Ishikawa (cell line): Measurements from ENCODE around the gene DSTYK.

ENCODE experiments used
- CEBPB ChIP-seq: IDR thresholded peaks from 2 replicates; pipeline ENCODE4 v1.6.1; 2012
- CREB1 ChIP-seq: IDR thresholded peaks from 2 replicates; pipeline ENCODE4 v1.6.1; 2012; ENCODE audit warnings: low read depth
- EGR1 ChIP-seq: IDR thresholded peaks from 2 replicates; pipeline ENCODE4 v1.6.1; 2012
- EP300 ChIP-seq: IDR thresholded peaks from 2 replicates; pipeline ENCODE4 v1.6.1; 2012; ENCODE audit warnings: borderline replicate concordance
- FOXM1 ChIP-seq: IDR thresholded peaks from 2 replicates; pipeline ENCODE4 v1.6.1; 2012; ENCODE audit warnings: low read depth, borderline replicate concordance
- NFIC ChIP-seq: IDR thresholded peaks from 2 replicates; pipeline ENCODE4 v1.6.1; 2012
- RAD21 ChIP-seq: IDR thresholded peaks from 2 replicates; pipeline ENCODE4 v1.6.1; 2012; ENCODE audit warnings: low read depth
- TAF1 ChIP-seq: IDR thresholded peaks from 2 replicates; pipeline ENCODE4 v1.6.1; 2012; ENCODE audit warnings: low read depth, mild to moderate bottlenecking
- TCF12 ChIP-seq: IDR thresholded peaks from 2 replicates; pipeline ENCODE4 v1.6.1; 2012; ENCODE audit warnings: low read depth
- TEAD4 ChIP-seq: IDR thresholded peaks from 2 replicates; pipeline ENCODE4 v1.6.1; 2012
- USF1 ChIP-seq: IDR thresholded peaks from 2 replicates; pipeline ENCODE4 v1.6.1; 2012
- YY1 ChIP-seq: IDR thresholded peaks from 2 replicates; pipeline ENCODE4 v1.6.1; 2012; ENCODE audit warnings: low read depth
- ZBTB7A ChIP-seq: IDR thresholded peaks from 2 replicates; pipeline ENCODE4 v1.6.1; 2012; ENCODE audit warnings: low read depth
- TF ChIP-seq, protein P1 (sequence below): IDR thresholded peaks from 2 replicates; pipeline ENCODE4 v1.6.1; 2012
- TF ChIP-seq, protein P2 (sequence below): IDR thresholded peaks from 2 replicates; pipeline ENCODE4 v1.6.1; 2012; ENCODE audit warnings: low read depth, mild to moderate bottlenecking

Gene DSTYK

GRCh38 chr1:205128050-205128449 is 83.5 kb downstream of the DSTYK start:
- TF ChIP-seq NFIC (no peak), CEBPB (no peak), ZBTB7A (no peak), TEAD4 (no peak), CREB1 (no peak), USF1 (no peak), FOXM1 (no peak), EGR1 (no peak), YY1 (no peak), EP300 (no peak), TAF1 (no peak), RAD21 (no peak), TCF12 (no peak)
- TF ChIP-seq, protein P1, sequence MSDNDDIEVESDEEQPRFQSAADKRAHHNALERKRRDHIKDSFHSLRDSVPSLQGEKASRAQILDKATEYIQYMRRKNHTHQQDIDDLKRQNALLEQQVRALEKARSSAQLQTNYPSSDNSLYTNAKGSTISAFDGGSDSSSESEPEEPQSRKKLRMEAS = no peak
- TF ChIP-seq, protein P2, sequence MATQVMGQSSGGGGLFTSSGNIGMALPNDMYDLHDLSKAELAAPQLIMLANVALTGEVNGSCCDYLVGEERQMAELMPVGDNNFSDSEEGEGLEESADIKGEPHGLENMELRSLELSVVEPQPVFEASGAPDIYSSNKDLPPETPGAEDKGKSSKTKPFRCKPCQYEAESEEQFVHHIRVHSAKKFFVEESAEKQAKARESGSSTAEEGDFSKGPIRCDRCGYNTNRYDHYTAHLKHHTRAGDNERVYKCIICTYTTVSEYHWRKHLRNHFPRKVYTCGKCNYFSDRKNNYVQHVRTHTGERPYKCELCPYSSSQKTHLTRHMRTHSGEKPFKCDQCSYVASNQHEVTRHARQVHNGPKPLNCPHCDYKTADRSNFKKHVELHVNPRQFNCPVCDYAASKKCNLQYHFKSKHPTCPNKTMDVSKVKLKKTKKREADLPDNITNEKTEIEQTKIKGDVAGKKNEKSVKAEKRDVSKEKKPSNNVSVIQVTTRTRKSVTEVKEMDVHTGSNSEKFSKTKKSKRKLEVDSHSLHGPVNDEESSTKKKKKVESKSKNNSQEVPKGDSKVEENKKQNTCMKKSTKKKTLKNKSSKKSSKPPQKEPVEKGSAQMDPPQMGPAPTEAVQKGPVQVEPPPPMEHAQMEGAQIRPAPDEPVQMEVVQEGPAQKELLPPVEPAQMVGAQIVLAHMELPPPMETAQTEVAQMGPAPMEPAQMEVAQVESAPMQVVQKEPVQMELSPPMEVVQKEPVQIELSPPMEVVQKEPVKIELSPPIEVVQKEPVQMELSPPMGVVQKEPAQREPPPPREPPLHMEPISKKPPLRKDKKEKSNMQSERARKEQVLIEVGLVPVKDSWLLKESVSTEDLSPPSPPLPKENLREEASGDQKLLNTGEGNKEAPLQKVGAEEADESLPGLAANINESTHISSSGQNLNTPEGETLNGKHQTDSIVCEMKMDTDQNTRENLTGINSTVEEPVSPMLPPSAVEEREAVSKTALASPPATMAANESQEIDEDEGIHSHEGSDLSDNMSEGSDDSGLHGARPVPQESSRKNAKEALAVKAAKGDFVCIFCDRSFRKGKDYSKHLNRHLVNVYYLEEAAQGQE = no peak

GRCh38 chr1:205127646-205128045 is 83.9 kb downstream of the DSTYK start:
- no peak for TF ChIP-seq RAD21
- TF ChIP-seq, protein P1 = no peak
- no peak for TF ChIP-seq USF1
- TF ChIP-seq EP300 = no peak
- no peak for TF ChIP-seq ZBTB7A
- no peak for TF ChIP-seq YY1
- TF ChIP-seq EGR1 = no peak
- no peak for TF ChIP-seq CREB1
- TF ChIP-seq TAF1 = no peak
- no peak for TF ChIP-seq FOXM1
- no peak for TF ChIP-seq NFIC
- TF ChIP-seq, protein P2 = no peak
- no peak for TF ChIP-seq TEAD4

GRCh38 chr1:205124726-205125125 is 86.8 kb downstream of the DSTYK start:
- TF ChIP-seq, protein P1 = no peak
- TF ChIP-seq EGR1 = no peak
- TF ChIP-seq TCF12 = no peak
- no peak for TF ChIP-seq FOXM1
- no peak for TF ChIP-seq EP300
- no peak for TF ChIP-seq YY1
- no peak for TF ChIP-seq TAF1
- no peak for TF ChIP-seq USF1
- TF ChIP-seq CEBPB = no peak
- TF ChIP-seq TEAD4 = no peak
- TF ChIP-seq ZBTB7A = no peak
- no peak for TF ChIP-seq NFIC
- TF ChIP-seq RAD21 = no peak
- TF ChIP-seq CREB1 = no peak

GRCh38 chr1:205122489-205122882 is 89.0 kb downstream of the DSTYK start:
- no peak for TF ChIP-seq CEBPB
- no peak for TF ChIP-seq RAD21
- TF ChIP-seq, protein P1 = no peak
- TF ChIP-seq YY1 = no peak
- TF ChIP-seq, protein P2 = no peak
- TF ChIP-seq TAF1 = no peak
- no peak for TF ChIP-seq TEAD4
- no peak for TF ChIP-seq USF1
- TF ChIP-seq CREB1 = no peak
